NT2/D1 (cell line): ENCODE data around the gene FOXP4.

Experiments
- DNase-seq: peaks from one replicate; pipeline ENCODE4 v3.0.0-alpha.2; 2011; ENCODE audit warnings: low read depth, low spot score
- H3K27me3 ChIP-seq: 2 replicates; pipeline ENCODE4 v1.6.0; 2011; ENCODE audit warnings: mild to moderate bottlenecking; ENCODE audit not compliant: insufficient read length, insufficient read depth
- H3K36me3 ChIP-seq: 2 replicates; pipeline ENCODE4 v1.6.1; 2011; ENCODE audit warnings: mild to moderate bottlenecking, low read length, mixed read lengths; ENCODE audit not compliant: insufficient read depth, insufficient read length
- H3K4me1 ChIP-seq: 2 replicates; pipeline ENCODE4 v1.5.1; 2011; ENCODE audit not compliant: insufficient read depth, insufficient read length
- H3K4me3 ChIP-seq: 2 replicates; pipeline ENCODE4 v1.5.1; 2011; ENCODE audit warnings: low read depth; ENCODE audit not compliant: insufficient read length
- H3K9ac ChIP-seq: 2 replicates; pipeline ENCODE4 v1.6.0; 2011; ENCODE audit warnings: low read depth; ENCODE audit not compliant: insufficient read length
- H3K9me3 ChIP-seq: 2 replicates; pipeline ENCODE4 v1.5.1; 2011; ENCODE audit warnings: mild to moderate bottlenecking, low read length; ENCODE audit not compliant: insufficient read depth
- SUZ12 ChIP-seq: IDR thresholded peaks from 2 replicates; pipeline ENCODE4 v1.6.1; 2011; ENCODE audit not compliant: insufficient read length, insufficient read depth; ENCODE audit errors: extremely low read depth
- YY1 ChIP-seq: IDR thresholded peaks from 2 replicates; pipeline ENCODE4 v1.6.1; 2011; ENCODE audit not compliant: insufficient read length, insufficient read depth
- ZNF274 ChIP-seq: IDR thresholded peaks from 2 replicates; pipeline ENCODE4 v1.6.1; 2011; ENCODE audit warnings: mild to moderate bottlenecking, low read depth, low read length

Gene FOXP4

GRCh38 chr6:41594326-41594725 is 48.1 kb downstream of the FOXP4 start:
- H3K27me3 ChIP-seq = peaks cover 22% of the 10 kb centered on the region
- H3K4me3 ChIP-seq = no peak overlapping the region
- peaks cover 12% of the 10 kb centered on the region for H3K4me1 ChIP-seq
- DNase-seq = no peak
- no peaks in the 10 kb centered on the region for H3K9me3 ChIP-seq
- peaks cover 18% of the 10 kb centered on the region for H3K36me3 ChIP-seq
- no peak overlapping the region for H3K9ac ChIP-seq
- TF ChIP-seq SUZ12 = no peak
- TF ChIP-seq ZNF274 = no peak
- TF ChIP-seq YY1 = no peak

- Histone ChIP-seq H3K27me3 (peaks cover 22% of the 10 kb centered on the region), H3K9ac (no peak overlapping the region), H3K36me3 (peaks cover 18% of the 10 kb centered on the region), H3K9me3 (no peaks in the 10 kb centered on the region), H3K4me1 (peaks cover 12% of the 10 kb centered on the region), H3K4me3 (no peak overlapping the region)
- TF ChIP-seq YY1 = no peak
- no peak for DNase-seq
Measured at GRCh38 chr6:41594766-41595165, 48.6 kb downstream of the FOXP4 start.

GRCh38 chr6:41595166-41595565 is 49.0 kb downstream of the FOXP4 start:
- DNase-seq = no peak
- TF ChIP-seq YY1 (no peak), ZNF274 (no peak), SUZ12 (no peak)
- peaks cover 21% of the 10 kb centered on the region for H3K27me3 ChIP-seq
- H3K9me3 ChIP-seq = no peaks in the 10 kb centered on the region
- H3K9ac ChIP-seq = no peak overlapping the region
- no peak overlapping the region for H3K4me3 ChIP-seq
- peaks cover 12% of the 10 kb centered on the region for H3K4me1 ChIP-seq
- peaks cover 15% of the 10 kb centered on the region for H3K36me3 ChIP-seq

GRCh38 chr6:41596096-41596685 is 50.0 kb downstream of the FOXP4 start:
- TF ChIP-seq YY1 = no peak
- peaks cover 12% of the 10 kb centered on the region for H3K36me3 ChIP-seq
- H3K27me3 ChIP-seq = peaks cover 11% of the 10 kb centered on the region
- no peak overlapping the region for H3K4me3 ChIP-seq
- H3K4me1 ChIP-seq = peaks cover 12% of the 10 kb centered on the region
- H3K9ac ChIP-seq = no peak overlapping the region
- H3K9me3 ChIP-seq = no peaks in the 10 kb centered on the region
- DNase-seq = no peak

GRCh38 chr6:41596807-41597206 is 50.6 kb downstream of the FOXP4 start:
- DNase-seq = no peak

GRCh38 chr6:41597246-41598000 is 51.2 kb downstream of the FOXP4 start:
- Histone ChIP-seq H3K4me3 (no peak overlapping the region), H3K9ac (no peak overlapping the region), H3K9me3 (no peaks in the 10 kb centered on the region), H3K36me3 (peaks cover 7% of the 10 kb centered on the region), H3K4me1 (peaks cover 12% of the 10 kb centered on the region), H3K27me3 (peaks cover 6% of the 10 kb centered on the region)
- no peak for DNase-seq
- TF ChIP-seq SUZ12 = no peak
- no peak for TF ChIP-seq YY1
- TF ChIP-seq ZNF274 = no peak

More at GRCh38 chr6:41596807-41597206, 50.6 kb downstream of the FOXP4 start:
- H3K4me3 ChIP-seq = no peak overlapping the region
- no peak overlapping the region for H3K9ac ChIP-seq
- H3K4me1 ChIP-seq = peaks cover 12% of the 10 kb centered on the region
- H3K9me3 ChIP-seq = no peaks in the 10 kb centered on the region
- H3K36me3 ChIP-seq = peaks cover 7% of the 10 kb centered on the region
- TF ChIP-seq ZNF274 (no peak), SUZ12 (no peak), YY1 (no peak)
- H3K27me3 ChIP-seq = peaks cover 6% of the 10 kb centered on the region

GRCh38 chr6:41598670-41599014 is 52.5 kb downstream of the FOXP4 start:
- peaks cover 4% of the 10 kb centered on the region for H3K36me3 ChIP-seq
- DNase-seq = no peak
- H3K9me3 ChIP-seq = no peaks in the 10 kb centered on the region
- no peaks in the 10 kb centered on the region for H3K27me3 ChIP-seq
- no peak overlapping the region for H3K9ac ChIP-seq
- H3K4me3 ChIP-seq = no peak overlapping the region
- no peak for TF ChIP-seq YY1
- no peak for TF ChIP-seq ZNF274
- no peak for TF ChIP-seq SUZ12
- H3K4me1 ChIP-seq = peaks cover 12% of the 10 kb centered on the region
